SK-N-SH (cell line): ENCODE data around the gene VWA3A. TPM values are rescaled to one million over a fixed set of nuclear protein-coding genes. Genes with fewer than 3 reads are reported as not detected.

Experiments used
- CTCF ChIA-PET: fragments of 300-600, 350-600 bp; formaldehyde crosslinking; extraction: SDS; loops from one replicate; lab custom pipeline; 2021; lab: Yijun Ruan, JAX
- POLR2A ChIA-PET: fragments of 350-600 bp; sonication (Branson Sonifier 250); formaldehyde crosslinking; extraction: SDS; loops from one replicate; lab custom pipeline; 2020; ENCODE audit warnings: antibody characterized with exemption, inconsistent platforms; lab: Yijun Ruan, JAX
- DNase-seq: peaks from one replicate; pipeline ENCODE4 v3.0.0; 2012
- H2AFZ ChIP-seq: fragments of 200-600 bp; sonication (generic); 2 replicates; pipeline ENCODE4 v1.8.1; 2016; ENCODE audit warnings: antibody characterized with exemption, mild to moderate bottlenecking, low read depth
- H3F3A ChIP-seq: fragments of 200-600 bp; sonication (generic); replicated peaks from 2 replicates; pipeline ENCODE3; 2016; ENCODE audit warnings: antibody characterized with exemption, mild to moderate bottlenecking; ENCODE audit not compliant: insufficient read depth
- H3K27ac ChIP-seq, 2 experiments: fragments of 200-500 bp in 1 of 2; fragments of 200-600 bp in 1 of 2; sonication (Bioruptor generic) in 1 of 2; sonication (generic), shearing (Covaris generic) in 1 of 2; 2 replicates each; pipeline versions ENCODE4 v1.5.1 to v1.6.1; 2014 to 2016; ENCODE audit warnings: low read depth in 2 of 2, inconsistent platforms in 1 of 2, low read length in 1 of 2, mild to moderate bottlenecking in 1 of 2, mixed read lengths in 1 of 2
- H3K27me3 ChIP-seq: fragments of 200-600 bp; sonication (generic), shearing (Covaris generic); 2 replicates; pipeline ENCODE4 v1.6.1; 2016; ENCODE audit warnings: mixed run types; ENCODE audit not compliant: insufficient read depth
- H3K36me3 ChIP-seq, 2 experiments: fragments of 200-500 bp in 1 of 2; fragments of 200-600 bp in 1 of 2; sonication (Bioruptor generic) in 1 of 2; sonication (generic) in 1 of 2; replicated peaks in 1 of 2; 2 replicates each; pipeline versions ENCODE3 to v1.5.1; 2014 to 2016; ENCODE audit warnings: low read length in 1 of 2, mild to moderate bottlenecking in 1 of 2; ENCODE audit not compliant: insufficient read depth in 2 of 2, control insufficient read depth in 1 of 2
- H3K4me1 ChIP-seq, 2 experiments: fragments of 200-500 bp in 1 of 2; fragments of 200-600 bp in 1 of 2; sonication (Bioruptor generic) in 1 of 2; sonication (generic), shearing (Covaris generic) in 1 of 2; 2 replicates each; pipeline versions ENCODE4 v1.5.1 to v1.6.1; 2014 to 2016; ENCODE audit warnings: low read depth in 1 of 2, low read length in 1 of 2, mixed run types in 1 of 2; ENCODE audit not compliant: insufficient read depth in 2 of 2, control insufficient read depth in 1 of 2
- H3K4me2 ChIP-seq: fragments of 200-600 bp; sonication (generic), shearing (Covaris generic); 2 replicates; pipeline ENCODE4 v1.6.1; 2017; ENCODE audit warnings: mixed run types
- H3K4me3 ChIP-seq, 2 experiments: fragments of 200-500 bp in 1 of 2; fragments of 200-600 bp in 1 of 2; sonication (Bioruptor generic) in 1 of 2; sonication (generic), shearing (Covaris generic) in 1 of 2; 2 replicates each; pipeline versions ENCODE4 v1.5.1 to v1.8.1; 2014 to 2016; ENCODE audit warnings: low read depth in 2 of 2, inconsistent platforms in 1 of 2, low read length in 1 of 2, mild to moderate bottlenecking in 1 of 2, mixed read lengths in 1 of 2, moderate library complexity in 1 of 2
- H3K79me2 ChIP-seq: fragments of 200-600 bp; sonication (generic); 2 replicates; pipeline ENCODE4 v1.8.1; 2017; ENCODE audit warnings: mild to moderate bottlenecking; ENCODE audit not compliant: insufficient read depth
- H3K9ac ChIP-seq: fragments of 200-600 bp; sonication (generic); 2 replicates; pipeline ENCODE4 v1.6.1; 2017; ENCODE audit warnings: mixed run types
- H3K9me2 ChIP-seq: fragments of 200-600 bp; sonication (generic); 2 replicates; pipeline ENCODE4 v1.6.1; 2017; ENCODE audit warnings: mixed run types
- H3K9me3 ChIP-seq: fragments of 200-600 bp; sonication (generic); 2 replicates; pipeline ENCODE4 v1.6.1; 2017; ENCODE audit warnings: mixed run types, mild to moderate bottlenecking, moderate library complexity
- H4K20me1 ChIP-seq: fragments of 200-600 bp; sonication (generic); 2 replicates; pipeline ENCODE4 v1.6.1; 2017; ENCODE audit warnings: mild to moderate bottlenecking, mixed run types; ENCODE audit not compliant: insufficient read depth
- CHD2 ChIP-seq: fragments of 150-350 bp; IDR thresholded peaks from 2 replicates; pipeline ENCODE4 v1.6.1; 2018; ENCODE audit warnings: low read length; ENCODE audit not compliant: partially characterized antibody
- CTCF ChIP-seq: fragments of 200-600 bp; sonication (generic); IDR thresholded peaks from 2 replicates; pipeline ENCODE4 v1.6.1; 2017; ENCODE audit warnings: antibody characterized with exemption, mild to moderate bottlenecking, moderate library complexity
- EP300 ChIP-seq, 2 experiments: IDR thresholded peaks; 2 replicates each; pipeline versions ENCODE4 v1.4.0 to v1.6.1; 2012; ENCODE audit warnings: borderline replicate concordance in 1 of 2, low read depth in 1 of 2, low read length in 1 of 2
- EZH2phosphoT487 ChIP-seq: fragments of 200-600 bp; sonication (generic); IDR thresholded peaks from 2 replicates; pipeline ENCODE4 v1.6.1; 2017; ENCODE audit warnings: low read depth, mixed run types, mild to moderate bottlenecking, antibody characterized with exemption, moderate library complexity, borderline replicate concordance
- GABPA ChIP-seq: IDR thresholded peaks from 2 replicates; pipeline ENCODE4 v1.4.0; 2012; ENCODE audit warnings: low read depth, mild to moderate bottlenecking
- JUND ChIP-seq: IDR thresholded peaks from 2 replicates; pipeline ENCODE4 v1.4.0; 2012
- MEF2A ChIP-seq: IDR thresholded peaks from 2 replicates; pipeline ENCODE4 v1.4.0; 2012; ENCODE audit warnings: low read depth, borderline replicate concordance
- MXI1 ChIP-seq: IDR thresholded peaks from 2 replicates; pipeline ENCODE4 v1.6.1; 2012; ENCODE audit warnings: mild to moderate bottlenecking, low read depth, low read length, improper control_type of control experiment
- NFIC ChIP-seq: IDR thresholded peaks from 2 replicates; pipeline ENCODE4 v1.4.0; 2012; ENCODE audit warnings: borderline replicate concordance
- NRF1 ChIP-seq: IDR thresholded peaks from 2 replicates; pipeline ENCODE4 v1.6.1; 2012; ENCODE audit warnings: low read depth, mild to moderate bottlenecking, low read length
- POLR2AphosphoS5 ChIP-seq: IDR thresholded peaks from 2 replicates; pipeline ENCODE4 v1.6.1; 2012; ENCODE audit warnings: low read depth, low read length
- REST ChIP-seq: IDR thresholded peaks from 2 replicates; pipeline ENCODE4 v1.6.1; 2012; ENCODE audit warnings: mild to moderate bottlenecking, low read depth, low read length, moderate library complexity
- TAF1 ChIP-seq: IDR thresholded peaks from 2 replicates; pipeline ENCODE4 v1.6.1; 2012; ENCODE audit warnings: low read depth, mild to moderate bottlenecking, low read length, moderate library complexity, borderline replicate concordance
- TCF12 ChIP-seq: IDR thresholded peaks from 2 replicates; pipeline ENCODE4 v1.4.0; 2012
- USF1 ChIP-seq: IDR thresholded peaks from 2 replicates; pipeline ENCODE4 v1.4.0; 2012; ENCODE audit warnings: low read depth, borderline replicate concordance
- YY1 ChIP-seq: IDR thresholded peaks from 2 replicates; pipeline ENCODE4 v1.4.0; 2012; ENCODE audit warnings: low read depth, mild to moderate bottlenecking
- WGBS: methylation state at CpG from one replicate; pipeline ENCODE4 v1.1.6; 2017; ENCODE audit warnings: low lambda C conversion rate; 5-methylcytosine and 5-hydroxymethylcytosine counted together
- polyA plus RNA-seq, 3 experiments: library from polyadenylated mRNA; depleted of rRNA; stranded (reverse); fragments of >200 nt; gene quantifications; 2 replicates each; pipeline ENCODE4 v1.2.3, GENCODE V29; 2012

VWA3A gene
- polyA plus RNA-seq, 1 of the 3 experiments (the other 2 are of a cell fraction), result not detected

DNA sequence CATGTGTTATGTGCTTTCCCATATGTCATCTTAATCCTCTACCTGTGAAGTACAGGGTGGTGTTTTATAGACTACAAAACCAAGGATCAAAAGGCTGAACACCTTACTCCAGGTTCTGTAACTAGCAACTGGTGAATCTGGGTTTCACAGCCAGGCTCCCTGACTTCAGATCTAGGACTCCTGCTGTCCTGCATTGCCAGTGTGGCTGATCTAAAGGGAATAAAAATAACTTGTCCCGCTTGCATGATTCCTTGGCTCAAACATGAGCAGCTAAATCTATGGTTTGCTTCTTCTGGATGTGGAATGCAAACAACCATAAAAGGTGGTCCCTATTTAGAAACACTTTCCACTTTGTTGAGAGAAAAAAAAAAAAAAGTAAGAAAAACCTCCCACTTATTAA lies 3.7 kb upstream of the VWA3A start:
- 86% methylated on average over 1 of the region's 1 CpG for WGBS
- no peaks in the 10 kb centered on the region for H3K9me2 ChIP-seq
- H3K9me3 ChIP-seq, result no peaks in the 10 kb centered on the region
- no peaks in the 10 kb centered on the region for H3K79me2 ChIP-seq
- DNase-seq, result no peak
- TF ChIP-seq GABPA (no peak), JUND (no peak), MEF2A (no peak), NRF1 (no peak), EZH2phosphoT487 (no peak), CTCF (no peak), CHD2 (no peak), EP300 (IDR thresholded peaks at IDR 0.05; ENCODE audit: borderline replicate concordance in 1 of 2, low read depth in 1 of 2, low read length in 1 of 2) (no peak), POLR2AphosphoS5 (no peak), NFIC (no peak), YY1 (no peak), TCF12 (no peak), MXI1 (no peak), TAF1 (no peak)
- H3K4me1 ChIP-seq, result no peaks in the 10 kb centered on the region; a peak in 2 of 4 replicates
- no peaks in the 10 kb centered on the region for H3F3A ChIP-seq
- ChIA-PET POLR2A (interaction anchor here (0.8 kb wide), 1 partner anchor 11 kb away, joined by 5 read pairs; no protein-coding TSS in a partner anchor), CTCF (interaction anchor here (0.6 to 9.3 kb wide), 4 partner anchors 10 to 100 kb away, joined by 4 to 87 read pairs (median 6); no protein-coding TSS in a partner anchor)
- H3K36me3 ChIP-seq, result peaks cover 4 to 21% of the 10 kb centered on the region in 2 experiments
- no peak overlapping the region for H3K4me2 ChIP-seq
- no peaks in the 10 kb centered on the region for H3K27me3 ChIP-seq
- no peak overlapping the region for H2AFZ ChIP-seq
- H3K9ac ChIP-seq, result no peak overlapping the region
- H3K4me3 ChIP-seq, result no peak overlapping the region
- H4K20me1 ChIP-seq, result no peaks in the 10 kb centered on the region
- no peak overlapping the region for H3K27ac ChIP-seq

GRCh38 chr16:22089910-22090309 lies 2.4 kb upstream of the VWA3A start:
- no peaks in the 10 kb centered on the region for H4K20me1 ChIP-seq
- no peak overlapping the region for H3K4me3 ChIP-seq
- H3K9me3 ChIP-seq, result no peaks in the 10 kb centered on the region
- POLR2A ChIA-PET, result no interaction called here
- 85% methylated on average over 4 of the region's 4 CpGs for WGBS
- no peak overlapping the region for H3K27ac ChIP-seq
- H3K9me2 ChIP-seq, result no peaks in the 10 kb centered on the region
- H3F3A ChIP-seq, result no peaks in the 10 kb centered on the region
- no peaks in the 10 kb centered on the region; a peak in 1 of 4 replicates for H3K4me1 ChIP-seq
- no peak overlapping the region for H3K9ac ChIP-seq
- H3K79me2 ChIP-seq, result no peaks in the 10 kb centered on the region
- no peak overlapping the region for H2AFZ ChIP-seq
- no peak overlapping the region for H3K4me2 ChIP-seq
- H3K36me3 ChIP-seq, result peaks cover 4 to 19% of the 10 kb centered on the region in 2 experiments
- H3K27me3 ChIP-seq, result no peaks in the 10 kb centered on the region; the same call in 1 of the 2 replicates
- TF ChIP-seq CHD2 (no peak), EZH2phosphoT487 (no peak), GABPA (no peak), REST (no peak), MXI1 (no peak), USF1 (no peak)
- TF ChIP-seq, all 33 proteins: peak for 0
- DNase-seq, result no peak
- CTCF ChIA-PET, result interaction anchor here (0.6 to 9.3 kb wide), 7 partner anchors 9 to 99 kb away, joined by 3 to 87 read pairs (median 6); partner anchors contain the start of gene MOSMO
